HG02852 (cell line): ENCODE measurements around the gene UNC93B1.

Experiments
- ATAC-seq: cut with Tn5 transposase; IDR thresholded peaks from one replicate; pipeline ENCODE4 v1.9.1; 2021; ENCODE audit warnings: mild to moderate bottlenecking, moderate library complexity; ENCODE audit not compliant: unreplicated experiment

Gene UNC93B1

GRCh38 chr11:68024508-68024907 is 20.6 kb upstream of the UNC93B1 start:
- ATAC-seq, result no peak

DNA sequence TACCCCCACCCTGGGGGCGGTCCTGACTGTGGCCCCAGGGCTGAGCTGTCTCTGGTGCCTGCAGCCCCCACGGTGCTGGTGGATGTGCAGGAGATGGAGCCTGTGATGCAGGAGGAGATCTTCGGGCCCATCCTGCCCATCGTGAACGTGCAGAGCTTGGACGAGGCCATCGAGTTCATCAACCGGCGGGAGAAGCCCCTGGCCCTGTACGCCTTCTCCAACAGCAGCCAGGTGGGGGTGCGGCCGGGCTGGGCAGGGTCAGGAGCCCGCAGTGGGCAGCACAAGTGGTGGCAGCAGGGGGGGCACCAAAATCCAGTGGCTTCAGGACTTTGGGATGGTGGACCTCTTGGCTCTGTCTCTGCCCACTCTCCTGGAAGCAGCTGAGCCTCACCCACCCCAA is 18.6 kb upstream of the UNC93B1 start:
- ATAC-seq, result no peak

DNA sequence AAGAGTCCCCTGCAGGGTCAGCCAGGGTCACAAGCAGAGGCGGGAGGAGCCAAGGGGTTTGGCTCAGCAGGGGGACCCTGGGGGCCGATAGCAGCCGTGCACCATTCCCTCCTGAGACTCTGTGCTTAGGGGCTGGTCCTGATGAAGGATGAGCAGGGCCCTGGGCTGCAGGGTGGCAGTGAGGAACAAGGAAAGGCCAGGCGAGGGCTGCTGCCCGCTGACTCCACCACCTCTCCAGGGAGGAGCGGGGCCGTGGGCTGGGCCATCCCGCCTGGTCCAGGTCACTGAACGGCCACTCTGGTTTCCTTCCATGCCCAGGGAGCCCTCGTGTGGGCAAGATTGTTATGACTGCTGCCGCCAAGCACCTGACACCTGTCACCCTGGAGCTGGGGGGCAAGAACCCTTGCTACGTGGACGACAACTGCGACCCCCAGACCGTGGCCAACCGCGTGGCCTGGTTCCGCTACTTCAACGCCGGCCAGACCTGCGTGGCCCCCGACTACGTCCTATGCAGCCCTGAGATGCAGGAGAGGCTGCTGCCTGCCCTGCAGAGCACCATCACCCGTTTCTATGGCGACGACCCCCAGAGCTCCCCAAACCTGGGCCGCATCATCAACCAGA is 17.4 kb upstream of the UNC93B1 start:
- ATAC-seq, result no peak

- no peak for ATAC-seq
Measured at GRCh38 chr11:68020575-68020974, 16.7 kb upstream of the UNC93B1 start.

- ATAC-seq, result no peak
Measured at GRCh38 chr11:68019486-68019885, 15.6 kb upstream of the UNC93B1 start.

GRCh38 chr11:68018730-68019190 is 14.9 kb upstream of the UNC93B1 start:
- no peak for ATAC-seq

GRCh38 chr11:68017980-68018729 is 14.3 kb upstream of the UNC93B1 start:
- no peak for ATAC-seq

DNA sequence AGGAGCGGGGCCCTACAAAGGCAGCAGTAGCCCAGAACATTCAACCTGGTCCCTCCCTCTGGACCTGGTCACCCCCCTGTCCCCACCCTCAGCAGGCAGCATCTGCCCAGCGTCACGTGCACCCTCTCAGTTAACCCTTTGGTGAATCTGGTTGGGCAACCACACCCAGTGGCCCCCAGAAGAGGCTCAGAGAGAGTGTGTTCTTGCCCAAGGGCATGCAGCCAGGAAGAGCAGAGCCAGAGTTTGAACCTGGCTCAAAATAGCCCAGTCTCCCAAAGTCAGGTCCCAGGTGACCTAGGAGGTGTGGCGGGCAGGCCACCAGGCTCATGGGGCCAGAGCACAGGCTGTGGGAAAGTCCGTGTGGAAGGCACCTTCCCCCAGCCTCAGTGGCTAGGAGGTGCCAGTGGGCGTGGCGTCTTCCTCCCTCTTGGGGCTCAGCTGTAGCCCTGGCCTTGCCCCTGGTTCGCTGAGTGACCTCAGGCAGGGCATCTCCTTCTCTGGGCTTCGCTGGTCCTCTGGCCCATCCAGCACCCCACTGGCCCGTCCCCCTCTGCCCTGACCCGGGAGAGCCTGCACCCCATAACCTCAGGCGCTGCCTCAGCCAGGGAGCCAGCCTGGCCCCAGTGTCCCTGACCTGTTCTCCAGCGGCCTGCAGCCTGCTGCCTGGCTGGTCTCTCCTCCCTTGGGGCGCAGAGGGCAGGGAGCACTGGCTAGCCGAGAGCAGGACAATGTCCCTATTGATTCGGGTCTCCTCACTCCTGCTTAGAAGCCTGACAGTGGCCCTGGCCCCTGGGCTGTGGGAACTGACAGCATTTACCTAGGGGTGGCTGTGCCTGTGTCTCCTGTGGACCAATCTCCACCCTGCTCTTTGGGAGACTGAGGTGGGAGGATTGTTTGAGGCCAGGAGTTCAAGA is 13.3 kb upstream of the UNC93B1 start:
- ATAC-seq, result no peak

DNA sequence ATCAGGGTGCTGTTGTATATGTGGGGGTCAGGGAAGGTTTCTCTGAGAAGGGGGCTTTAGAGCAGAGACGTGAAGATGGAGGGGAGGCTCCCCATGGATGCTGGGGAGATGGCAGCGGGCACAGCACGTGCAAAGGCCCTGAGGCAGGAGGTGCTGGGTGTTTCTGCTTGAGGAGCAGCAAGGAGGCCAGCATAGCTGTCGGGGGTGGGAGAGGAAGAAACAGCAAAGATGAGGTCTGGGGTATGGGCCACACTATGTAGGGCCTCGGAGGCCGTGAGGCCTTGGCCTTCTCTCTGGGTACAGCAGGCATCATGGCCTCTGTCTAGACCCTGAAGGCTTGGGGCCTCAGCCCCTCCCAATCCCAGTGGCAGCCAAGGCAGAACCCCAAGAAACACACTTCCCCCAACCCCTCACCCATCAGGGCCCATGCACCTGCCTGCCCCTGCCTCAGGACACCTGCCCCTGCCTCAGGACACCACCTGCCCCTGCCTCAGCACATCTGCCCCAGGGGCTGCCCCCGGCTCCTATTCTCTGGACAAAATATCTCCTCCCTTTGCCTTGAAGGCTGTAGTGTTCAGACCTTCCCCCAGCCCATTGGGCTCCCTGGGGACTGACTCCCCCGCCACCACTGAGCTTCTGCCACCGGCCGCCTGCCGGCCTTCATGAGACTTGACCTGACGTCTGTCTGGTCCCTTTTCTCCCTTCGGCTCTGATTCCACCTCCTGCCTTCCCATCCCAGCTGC is 12.4 kb upstream of the UNC93B1 start:
- no peak for ATAC-seq

DNA sequence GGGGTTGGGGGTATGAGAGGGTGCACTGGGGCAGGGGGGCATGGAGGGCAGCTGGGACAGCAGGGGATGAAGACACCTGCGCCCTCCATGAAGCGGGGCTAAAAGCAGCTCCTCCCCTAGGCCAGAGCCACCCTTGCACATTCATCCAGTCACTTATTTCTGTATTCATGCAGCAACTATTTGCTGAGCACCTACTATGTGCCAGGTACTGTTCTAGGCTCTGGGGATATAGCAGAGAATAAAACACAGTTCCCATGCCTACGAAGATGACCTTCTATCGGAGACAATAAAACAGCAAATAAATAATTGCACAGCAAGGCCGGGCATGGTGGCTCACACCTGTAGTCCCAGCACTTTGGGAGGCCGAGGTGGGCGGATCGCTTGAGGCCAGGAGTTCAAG is 11.6 kb upstream of the UNC93B1 start:
- ATAC-seq, result no peak

- no peak for ATAC-seq
Measured at GRCh38 chr11:68014947-68015447, 11.1 kb upstream of the UNC93B1 start.

GRCh38 chr11:68014157-68014946 is 10.5 kb upstream of the UNC93B1 start:
- ATAC-seq, result no peak

DNA sequence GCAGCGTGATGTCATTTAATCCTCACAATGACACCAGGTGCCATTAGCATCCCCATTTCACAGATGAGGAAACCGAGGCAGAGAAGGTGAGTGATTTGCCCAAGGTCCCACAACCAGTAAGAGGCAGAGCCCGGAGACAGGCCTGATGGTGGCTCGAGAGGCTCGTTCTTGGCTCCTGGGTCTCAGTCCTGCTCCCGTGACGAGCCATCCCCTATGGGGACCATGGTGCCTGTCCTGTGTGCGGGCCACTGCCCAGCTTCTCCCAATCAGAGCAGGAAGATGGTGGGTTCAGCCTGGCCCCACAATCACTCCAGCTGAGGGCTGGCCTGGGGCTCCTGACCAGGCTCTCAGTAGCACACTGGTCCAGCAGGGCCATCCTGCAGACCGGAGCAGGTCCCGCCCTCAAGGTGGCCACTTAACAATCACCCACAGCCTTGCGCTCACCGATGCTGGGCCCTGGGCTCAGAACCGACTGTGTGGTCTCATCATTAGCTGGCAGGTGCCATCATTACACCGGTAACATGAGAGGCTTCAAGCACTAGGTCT is 9.8 kb upstream of the UNC93B1 start:
- ATAC-seq, result no peak

DNA sequence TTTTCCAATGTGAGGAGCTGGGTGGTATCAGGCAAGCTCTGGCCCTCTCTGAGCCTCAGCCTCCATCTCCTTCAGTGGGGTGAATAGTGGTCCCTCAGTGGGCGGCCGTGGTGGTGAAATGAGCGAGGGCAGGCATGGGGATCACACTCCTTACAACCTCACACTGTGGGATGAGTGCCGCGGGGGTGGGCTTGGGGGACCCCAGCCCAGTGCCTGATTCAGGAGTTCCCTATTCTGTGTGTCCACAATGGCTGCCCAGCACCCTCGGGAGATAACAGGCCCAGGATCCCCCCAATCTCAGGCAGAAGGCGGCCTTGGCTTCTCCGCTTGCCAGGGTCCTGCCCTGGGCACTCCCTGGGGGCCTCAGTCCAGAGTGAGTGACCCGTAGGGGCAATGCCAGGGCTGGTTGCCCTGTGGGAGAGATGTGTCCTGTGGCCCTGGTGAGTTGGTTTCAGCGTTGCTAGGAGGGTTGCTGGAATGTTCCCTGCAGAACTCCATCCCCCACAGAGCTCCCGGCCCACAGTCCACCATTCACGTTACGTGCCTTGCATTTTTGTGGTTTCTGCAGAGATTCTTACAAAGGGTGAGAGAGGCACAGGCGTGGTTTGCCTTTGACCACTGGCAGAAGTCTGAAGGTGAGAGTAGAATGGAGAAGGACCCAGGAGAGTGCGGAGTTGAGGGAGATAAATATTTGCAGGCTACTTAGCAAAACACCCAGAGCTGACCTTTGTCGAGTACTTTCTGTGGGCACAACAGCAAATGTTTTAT is 9.1 kb upstream of the UNC93B1 start:
- ATAC-seq, result no peak

DNA sequence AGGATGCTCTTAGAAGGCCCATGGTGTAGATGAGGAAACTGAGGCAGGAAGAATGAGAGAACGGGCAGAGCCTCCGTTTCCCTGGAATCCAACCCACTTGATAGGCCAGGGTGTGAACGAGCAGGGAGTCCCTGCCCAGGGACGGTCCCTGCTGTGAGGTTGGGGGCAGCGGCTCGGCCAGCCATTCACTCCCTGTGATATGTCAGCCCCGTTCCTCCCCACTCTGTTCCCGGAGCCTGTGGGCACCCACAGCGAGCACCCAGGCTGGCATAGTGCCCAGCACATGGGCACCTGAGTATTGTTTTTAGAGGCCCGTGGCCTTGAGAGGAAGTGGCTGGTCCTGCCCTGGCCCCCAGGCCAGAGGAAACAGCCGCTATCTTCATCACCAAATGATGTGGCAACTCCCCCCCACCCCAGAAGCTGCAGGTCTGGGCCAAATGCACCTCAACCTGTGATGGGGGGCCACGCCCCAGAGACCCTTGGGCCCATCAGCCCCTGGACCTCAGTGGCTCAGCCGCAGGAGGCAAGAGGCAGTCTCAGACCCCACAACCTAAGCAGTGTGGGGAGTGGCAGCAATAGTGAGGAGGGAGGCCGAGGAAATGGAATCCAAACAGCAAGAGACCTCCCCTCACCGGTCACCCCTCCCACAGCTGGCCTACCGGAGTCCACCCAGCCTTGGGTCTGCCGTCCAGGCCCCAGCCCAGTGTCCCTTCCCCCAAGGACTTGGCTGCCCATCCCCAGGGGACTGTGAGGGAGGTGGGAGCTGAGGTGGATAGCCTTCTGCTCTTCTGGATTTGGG is 8.3 kb upstream of the UNC93B1 start:
- ATAC-seq, result no peak

GRCh38 chr11:68011051-68011943 is 7.4 kb upstream of the UNC93B1 start:
- ATAC-seq, result no peak
